Gastroesophageal sphincter (tissue), 4 donors: ENCODE measurements around the gene BET1. TPM values are rescaled to one million over a fixed set of nuclear protein-coding genes. Genes with fewer than 3 reads are reported as not detected.

ENCODE experiments used
- ATAC-seq: fragments of 150-250 bp; one replicate; pipeline ENCODE4 v1.9.1; 2016; ENCODE audit warnings: mild to moderate bottlenecking, moderate library complexity
- H3K27ac ChIP-seq, 4 donors: fragments of 200-600 bp; sonication (generic) in 3 of 4; 1 replicate in 3 of 4; 2 replicates in 1 of 4; pipeline ENCODE4 v1.5.1; 2016 to 2019
- H3K27me3 ChIP-seq: fragments of 200-600 bp; sonication (generic); one replicate; pipeline ENCODE4 v1.5.1; 2019
- H3K36me3 ChIP-seq, 2 donors: fragments of 200-600 bp; sonication (generic); one replicate each; pipeline ENCODE4 v1.5.1; 2019; ENCODE audit warnings: control low read depth in 1 of 2
- H3K4me1 ChIP-seq, 3 donors: fragments of 200-600 bp; sonication (generic); 1 replicate in 2 of 3; 2 replicates in 1 of 3; pipeline ENCODE4 v1.5.1; 2016 to 2019; ENCODE audit warnings: control low read depth in 2 of 3
- H3K4me3 ChIP-seq, 2 donors: fragments of 200-600 bp; sonication (generic); one replicate each; pipeline ENCODE4 v1.5.1; 2019; ENCODE audit warnings: mild to moderate bottlenecking in 1 of 2, moderate library complexity in 1 of 2
- H3K9me3 ChIP-seq, 3 donors: fragments of 200-600 bp; sonication (generic); one replicate each; pipeline ENCODE4 v1.5.1; 2017 to 2019; ENCODE audit warnings: control low read depth in 2 of 3
- EP300 ChIP-seq: sonication (generic); formaldehyde crosslinking; IDR thresholded peaks from one replicate; pipeline ENCODE4 v1.6.1; 2017; ENCODE audit warnings: antibody characterized with exemption, mild to moderate bottlenecking
- POLR2A ChIP-seq, 2 donors: fragments of 450-650 bp; IDR thresholded peaks; one replicate each; pipeline ENCODE4 v1.6.1; 2017; ENCODE audit warnings: antibody characterized with exemption in 2 of 2, mild to moderate bottlenecking in 2 of 2, moderate library complexity in 1 of 2
- POLR2AphosphoS5 ChIP-seq: sonication (generic); formaldehyde crosslinking; IDR thresholded peaks from one replicate; pipeline ENCODE4 v1.6.1; 2017; ENCODE audit warnings: antibody characterized with exemption
- WGBS, 2 donors: methylation state at CpG; one replicate each; pipeline ENCODE4 v1.1.5; 2018; ENCODE audit warnings: low coverage in 1 of 2; 5-methylcytosine and 5-hydroxymethylcytosine counted together
- total RNA-seq, 4 donors: library from RNA; depleted of rRNA; stranded (reverse); fragments of >200 nt; gene quantifications; one replicate each; pipeline ENCODE4 v1.1.0, GENCODE V29; 2016
- TF ChIP-seq, protein P1 (sequence below), 4 experiments: fragments of 200-600 bp in 2 of 4; fragments of 450-650 bp in 2 of 4; sonication (generic) in 1 of 4; IDR thresholded peaks; one replicate each; pipeline ENCODE4 v1.5.1; 2017 to 2019; ENCODE audit warnings: antibody characterized with exemption in 4 of 4, mild to moderate bottlenecking in 2 of 4, moderate library complexity in 2 of 4

Gene BET1
- total RNA-seq, 4 donors from 2014 or later, result 13.4 to 22.7 (median 19.4) TPM

- 88 to 92% methylated on average over 1 of the region's 1 CpG for WGBS, 2 donors
- TF ChIP-seq POLR2AphosphoS5 (no peak), POLR2A (IDR thresholded peaks at IDR 0.05) (no peak), EP300 (no peak)
- TF ChIP-seq, protein P1, sequence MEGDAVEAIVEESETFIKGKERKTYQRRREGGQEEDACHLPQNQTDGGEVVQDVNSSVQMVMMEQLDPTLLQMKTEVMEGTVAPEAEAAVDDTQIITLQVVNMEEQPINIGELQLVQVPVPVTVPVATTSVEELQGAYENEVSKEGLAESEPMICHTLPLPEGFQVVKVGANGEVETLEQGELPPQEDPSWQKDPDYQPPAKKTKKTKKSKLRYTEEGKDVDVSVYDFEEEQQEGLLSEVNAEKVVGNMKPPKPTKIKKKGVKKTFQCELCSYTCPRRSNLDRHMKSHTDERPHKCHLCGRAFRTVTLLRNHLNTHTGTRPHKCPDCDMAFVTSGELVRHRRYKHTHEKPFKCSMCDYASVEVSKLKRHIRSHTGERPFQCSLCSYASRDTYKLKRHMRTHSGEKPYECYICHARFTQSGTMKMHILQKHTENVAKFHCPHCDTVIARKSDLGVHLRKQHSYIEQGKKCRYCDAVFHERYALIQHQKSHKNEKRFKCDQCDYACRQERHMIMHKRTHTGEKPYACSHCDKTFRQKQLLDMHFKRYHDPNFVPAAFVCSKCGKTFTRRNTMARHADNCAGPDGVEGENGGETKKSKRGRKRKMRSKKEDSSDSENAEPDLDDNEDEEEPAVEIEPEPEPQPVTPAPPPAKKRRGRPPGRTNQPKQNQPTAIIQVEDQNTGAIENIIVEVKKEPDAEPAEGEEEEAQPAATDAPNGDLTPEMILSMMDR (IDR thresholded peaks at IDR 0.05), result no peak
Measured at GRCh38 chr7:93973134-93973533, 31.0 kb downstream of the BET1 start.

GRCh38 chr7:93972029-93972725 is 32.0 kb downstream of the BET1 start:
- Histone ChIP-seq H3K9me3 (no peaks in the 10 kb centered on the region), H3K27ac (no peak overlapping the region), H3K27me3 (no peaks in the 10 kb centered on the region), H3K36me3 (no peaks in the 10 kb centered on the region), H3K4me1 (no peaks in the 10 kb centered on the region), H3K4me3 (no peak overlapping the region)
- 37 to 54% methylated on average over 6 of the region's 6 CpGs for WGBS, 2 donors
- no peak for TF ChIP-seq POLR2A (IDR thresholded peaks at IDR 0.05)
- TF ChIP-seq EP300, result no peak
- TF ChIP-seq POLR2AphosphoS5, result no peak
- TF ChIP-seq, protein P1 (IDR thresholded peaks at IDR 0.05), result no peak
- no peak for ATAC-seq

More at GRCh38 chr7:93973134-93973533, 31.0 kb downstream of the BET1 start:
- no peak overlapping the region for H3K27ac ChIP-seq
- no peaks in the 10 kb centered on the region for H3K9me3 ChIP-seq
- no peaks in the 10 kb centered on the region for H3K27me3 ChIP-seq
- H3K4me1 ChIP-seq, result no peaks in the 10 kb centered on the region
- no peak overlapping the region for H3K4me3 ChIP-seq
- no peaks in the 10 kb centered on the region for H3K36me3 ChIP-seq
- ATAC-seq, result no peak

DNA sequence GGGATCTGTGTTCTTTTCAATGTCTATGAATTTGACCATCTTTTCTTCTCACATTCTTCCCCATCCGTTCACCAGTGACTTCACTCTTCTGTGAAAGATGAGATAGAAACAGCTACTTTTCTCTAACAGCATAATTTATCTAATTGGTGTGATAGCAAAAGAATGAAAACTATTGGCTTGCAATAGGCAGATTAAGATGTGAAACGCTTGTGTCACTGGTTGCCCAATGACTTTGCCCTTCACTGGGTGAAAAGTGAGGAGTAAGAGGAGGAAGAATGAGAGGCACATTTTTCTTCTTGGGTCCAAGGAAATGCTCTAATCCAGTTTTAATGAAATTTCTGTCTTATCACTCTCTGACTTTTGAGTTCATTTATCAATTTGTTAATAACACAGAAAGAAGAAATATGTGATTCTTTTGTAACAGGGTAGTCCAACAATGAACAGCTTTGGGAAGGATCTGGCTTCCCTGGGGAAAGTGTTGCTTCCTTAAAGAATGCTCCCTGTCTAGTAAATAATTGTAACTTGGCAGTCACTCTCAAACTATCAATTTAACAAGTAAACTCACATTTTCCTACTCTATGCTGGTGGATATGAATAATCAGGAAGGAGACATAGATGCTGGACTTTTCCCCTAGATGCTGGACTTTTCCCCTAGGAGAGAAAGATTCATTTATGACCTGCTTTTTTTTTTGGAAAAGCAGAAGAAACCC is 35.1 kb downstream of the BET1 start:
- TF ChIP-seq EP300, result no peak
- no peak for TF ChIP-seq POLR2AphosphoS5
- TF ChIP-seq, protein P1 (IDR thresholded peaks at IDR 0.05), result no peak
- TF ChIP-seq POLR2A (IDR thresholded peaks at IDR 0.05), result no peak
- no peaks in the 10 kb centered on the region for H3K36me3 ChIP-seq
- 48 to 77% methylated on average over 2 of the region's 2 CpGs for WGBS, 2 donors
- no peak overlapping the region for H3K4me3 ChIP-seq
- H3K27me3 ChIP-seq, result no peaks in the 10 kb centered on the region
- H3K4me1 ChIP-seq, result no peaks in the 10 kb centered on the region
- no peak for ATAC-seq
- H3K9me3 ChIP-seq, result no peaks in the 10 kb centered on the region
- no peak overlapping the region for H3K27ac ChIP-seq

GRCh38 chr7:93964813-93965212 is 39.3 kb downstream of the BET1 start:
- TF ChIP-seq, protein P1 (IDR thresholded peaks at IDR 0.05), result no peak
- TF ChIP-seq POLR2A (IDR thresholded peaks at IDR 0.05) (no peak), EP300 (no peak), POLR2AphosphoS5 (no peak)
- Histone ChIP-seq H3K4me1 (no peaks in the 10 kb centered on the region), H3K36me3 (no peaks in the 10 kb centered on the region), H3K27me3 (no peaks in the 10 kb centered on the region), H3K27ac (no peak overlapping the region), H3K9me3 (no peaks in the 10 kb centered on the region), H3K4me3 (no peak overlapping the region)
- 74 to 100% methylated on average over 1 to 3 of the region's 3 CpGs for WGBS, 2 donors
- no peak for ATAC-seq

DNA sequence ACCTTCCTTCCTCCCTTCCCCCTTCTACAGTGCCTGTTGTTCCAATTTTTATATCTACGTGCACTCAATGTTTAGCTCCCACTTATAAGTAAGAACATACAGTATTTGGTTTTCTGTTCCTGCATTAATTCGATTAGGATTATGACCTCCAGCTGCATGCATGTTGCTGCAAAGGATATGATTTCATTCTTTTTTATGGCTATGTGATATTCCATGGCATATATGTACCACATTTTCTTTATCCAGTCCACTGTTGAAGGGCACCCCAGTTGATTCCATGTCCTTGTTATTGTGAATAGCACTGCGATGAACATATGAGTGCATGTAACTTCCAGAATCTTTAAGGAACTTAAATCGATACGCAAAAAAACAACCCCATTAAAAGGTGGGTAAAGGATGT is 39.9 kb downstream of the BET1 start:
- no peak for ATAC-seq
- TF ChIP-seq POLR2AphosphoS5 (no peak), EP300 (no peak), POLR2A (IDR thresholded peaks at IDR 0.05) (no peak)
- TF ChIP-seq, protein P1 (IDR thresholded peaks at IDR 0.05), result no peak
- H3K27ac ChIP-seq, result no peak overlapping the region
- WGBS, 2 donors, result 93 to 97% methylated on average over 5 of the region's 5 CpGs
- H3K9me3 ChIP-seq, result no peaks in the 10 kb centered on the region
- no peaks in the 10 kb centered on the region for H3K4me1 ChIP-seq
- no peaks in the 10 kb centered on the region for H3K27me3 ChIP-seq
- no peak overlapping the region for H3K4me3 ChIP-seq
- H3K36me3 ChIP-seq, result no peaks in the 10 kb centered on the region
